GM11168 (cell line): Measurements from ENCODE around the gene AEBP1.
"Not testable (repeated sequence)": the region's sequence is repeated elsewhere in the genome, so short reads cannot be mapped to it uniquely, and the experiment has no call there.

Experiments
- in situ Hi-C: fragments of 300-500 bp; cut with MboI; formaldehyde crosslinking; loops from one replicate; pipeline ENCODE4 v1.12.0; 2022; ENCODE audit warnings: low sequenced_read_pairs; ENCODE audit not compliant: unreplicated experiment

Gene AEBP1

DNA sequence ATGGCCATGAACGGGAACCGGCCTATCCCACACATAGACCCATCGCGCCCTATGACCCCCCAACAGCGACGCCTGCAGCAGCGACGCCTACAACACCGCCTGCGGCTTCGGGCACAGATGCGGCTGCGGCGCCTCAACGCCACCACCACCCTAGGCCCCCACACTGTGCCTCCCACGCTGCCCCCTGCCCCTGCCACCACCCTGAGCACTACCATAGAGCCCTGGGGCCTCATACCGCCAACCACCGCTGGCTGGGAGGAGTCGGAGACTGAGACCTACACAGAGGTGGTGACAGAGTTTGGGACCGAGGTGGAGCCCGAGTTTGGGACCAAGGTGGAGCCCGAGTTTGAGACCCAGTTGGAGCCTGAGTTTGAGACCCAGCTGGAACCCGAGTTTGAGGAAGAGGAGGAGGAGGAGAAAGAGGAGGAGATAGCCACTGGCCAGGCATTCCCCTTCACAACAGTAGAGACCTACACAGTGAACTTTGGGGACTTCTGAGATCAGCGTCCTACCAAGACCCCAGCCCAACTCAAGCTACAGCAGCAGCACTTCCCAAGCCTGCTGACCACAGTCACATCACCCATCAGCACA is 9.7 kb downstream of the AEBP1 start:
- in situ Hi-C loops, result no loop called here

DNA sequence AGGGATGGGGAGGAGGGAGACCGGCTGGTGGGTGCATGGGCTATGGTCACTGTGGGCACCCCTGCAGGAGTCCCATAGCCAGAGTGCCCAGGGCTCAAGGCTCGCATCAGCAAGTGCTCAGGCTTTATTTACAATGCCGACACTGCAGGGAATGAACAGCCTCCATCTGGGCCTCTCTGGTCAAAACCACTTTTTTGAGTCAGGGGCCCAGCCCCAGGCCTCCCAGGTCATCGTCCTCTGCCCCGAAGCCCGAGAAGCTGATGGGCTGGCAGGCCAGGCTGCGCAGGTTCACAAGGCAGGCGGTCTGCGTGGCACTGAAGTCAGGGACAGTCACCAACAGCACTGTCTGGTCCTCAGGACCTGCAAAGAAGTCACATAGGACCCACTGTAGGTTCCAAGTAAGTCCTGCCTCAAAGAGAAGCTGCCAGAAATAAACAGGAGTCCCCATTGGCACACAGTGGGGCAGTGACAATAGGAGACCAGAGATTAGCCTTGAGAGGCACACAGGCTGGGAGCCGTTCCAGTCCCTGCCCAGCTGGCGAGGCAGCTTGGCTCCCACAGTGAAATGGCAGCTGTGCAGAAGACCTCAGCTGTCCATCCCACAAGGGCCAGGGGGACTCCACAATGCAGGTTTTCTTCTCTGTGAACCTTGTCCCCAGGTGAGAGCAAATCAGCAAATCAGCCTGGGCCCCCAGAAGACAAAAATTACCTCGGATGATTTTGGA is 10.6 kb downstream of the AEBP1 start:
- in situ Hi-C loops, result no loop called here

DNA sequence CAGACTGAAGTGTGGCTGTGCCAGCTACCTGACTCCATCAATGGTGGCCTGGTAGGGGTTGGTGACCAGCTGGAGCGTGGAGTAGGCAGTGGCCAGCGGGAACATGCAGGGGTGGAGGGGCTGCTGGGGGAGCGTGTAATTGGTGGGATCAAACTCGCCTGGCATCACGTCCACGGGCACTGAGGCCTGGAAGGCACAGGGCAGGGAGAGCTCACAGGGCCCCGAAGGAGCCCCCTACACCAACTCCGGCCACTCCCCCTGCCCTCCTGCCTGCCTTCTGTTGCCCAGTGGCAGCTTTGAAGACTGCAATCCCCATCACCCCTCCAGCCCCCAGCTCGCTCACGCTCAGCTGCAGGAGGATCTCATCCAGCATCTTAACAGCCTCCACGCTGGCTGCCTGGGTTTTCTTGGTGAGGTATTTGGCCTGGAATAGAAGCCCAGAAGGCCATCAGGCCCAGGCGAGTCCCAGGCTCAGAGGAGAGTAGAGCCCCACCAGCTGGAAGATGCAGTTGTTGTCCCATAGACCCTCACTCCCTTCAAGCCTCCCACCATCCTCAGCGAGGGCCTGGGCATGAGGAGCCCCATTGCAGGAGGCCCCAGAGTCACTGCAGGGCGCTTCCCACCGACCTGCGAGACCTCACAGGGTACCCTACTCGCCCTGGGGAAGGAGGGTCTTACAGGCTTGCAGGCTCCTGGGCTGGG is 12.1 kb downstream of the AEBP1 start:
- in situ Hi-C loops, result no loop called here

DNA sequence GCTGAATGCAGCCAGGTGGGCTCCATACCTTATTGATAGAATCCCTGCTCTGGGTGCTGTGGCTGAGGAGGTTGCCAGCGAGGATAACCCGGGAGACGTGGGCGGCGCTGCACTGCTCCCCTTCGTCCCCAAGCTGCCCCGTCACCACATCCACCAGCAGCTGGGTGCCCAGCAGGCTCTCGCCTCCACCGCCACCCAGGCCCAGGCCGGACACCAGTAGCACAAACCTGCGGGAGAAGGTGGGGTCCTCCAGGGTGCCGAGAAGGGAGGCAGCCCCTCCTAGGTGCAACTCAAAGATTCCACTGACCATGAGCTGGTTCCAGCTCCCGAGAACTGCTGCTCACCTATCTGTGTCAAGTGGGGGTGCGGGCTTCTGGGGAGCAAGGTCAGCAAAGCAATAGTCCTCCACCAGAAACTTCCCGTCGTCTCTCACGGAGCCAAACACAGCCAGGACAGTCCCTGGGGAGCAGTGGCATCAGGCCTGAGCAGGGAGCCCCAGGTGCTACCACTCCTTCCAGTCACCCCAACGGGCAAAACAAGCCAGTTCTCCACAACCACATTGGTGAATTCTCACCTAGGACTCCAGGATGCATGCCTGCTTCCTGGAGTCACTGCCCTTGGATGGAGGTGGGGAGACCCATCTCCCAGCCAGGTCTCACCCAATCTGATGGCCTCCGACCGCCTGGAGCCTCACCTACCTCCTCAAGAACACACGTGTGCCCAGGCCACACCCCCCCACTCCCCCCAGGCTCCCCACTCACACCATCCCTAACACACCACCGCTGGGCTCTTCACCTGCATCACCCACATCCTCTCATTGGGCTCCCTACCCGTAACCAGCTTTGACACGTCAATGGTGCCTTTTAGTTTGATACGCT is 12.9 kb downstream of the AEBP1 start:
- in situ Hi-C loops, result no loop called here

DNA sequence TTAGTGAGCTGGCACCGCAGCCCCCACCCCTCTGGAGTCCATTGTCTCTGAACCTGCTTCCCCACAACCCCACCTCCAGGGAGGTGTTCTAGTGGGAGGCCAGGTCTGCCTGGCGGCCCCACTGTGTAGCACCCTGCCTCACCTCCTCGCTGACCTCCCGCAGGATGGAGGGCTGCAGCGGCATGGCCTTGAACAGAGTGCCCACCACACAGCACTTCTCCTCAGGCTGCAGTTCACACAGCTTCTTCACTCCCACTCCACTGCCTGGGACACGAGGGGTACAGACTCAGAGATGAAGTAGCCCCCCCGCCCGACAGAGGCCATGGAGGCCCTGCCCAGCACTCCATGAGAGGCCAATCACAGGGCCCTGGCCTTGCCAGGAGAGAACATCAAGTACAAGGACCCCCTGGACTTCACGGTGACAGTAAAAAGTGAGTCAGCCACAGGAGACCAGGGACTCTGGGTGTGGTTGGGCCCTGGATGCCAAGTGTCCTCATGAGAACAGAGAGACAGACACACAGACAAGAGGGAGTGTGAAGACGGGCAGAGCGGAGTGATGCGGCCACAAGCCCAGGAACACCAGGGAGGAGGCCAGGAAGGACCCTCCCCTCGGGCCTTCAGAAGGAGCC is 13.8 kb downstream of the AEBP1 start:
- in situ Hi-C loops, result no loop called here

DNA sequence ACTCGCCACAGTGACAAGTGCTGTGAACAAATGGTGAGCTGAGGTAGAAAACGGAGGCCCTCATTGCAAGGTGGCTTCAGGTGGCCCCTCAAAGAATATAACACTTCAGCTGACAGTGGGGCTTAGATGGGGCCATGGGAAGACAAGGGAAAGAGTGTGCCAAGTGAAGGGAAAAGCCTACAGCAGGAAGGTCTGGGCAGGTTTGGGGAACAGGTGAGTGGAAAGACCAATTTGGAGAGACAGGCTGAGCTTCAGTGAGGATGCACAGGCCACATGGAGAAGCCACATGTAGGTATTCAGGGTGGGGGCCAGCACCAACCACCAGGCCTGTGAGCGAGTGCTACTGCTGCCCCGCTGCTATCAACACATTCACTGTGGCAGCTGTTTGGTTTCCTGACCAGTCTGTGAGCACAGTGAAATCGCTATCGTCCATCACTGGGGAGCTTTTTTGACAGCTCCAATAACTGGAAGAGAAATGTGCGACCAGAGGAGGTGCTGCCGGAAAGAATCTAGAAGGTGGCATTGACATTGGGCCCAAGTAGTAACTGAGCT is 15.8 kb downstream of the AEBP1 start:
- in situ Hi-C loops, result no loop called here

DNA sequence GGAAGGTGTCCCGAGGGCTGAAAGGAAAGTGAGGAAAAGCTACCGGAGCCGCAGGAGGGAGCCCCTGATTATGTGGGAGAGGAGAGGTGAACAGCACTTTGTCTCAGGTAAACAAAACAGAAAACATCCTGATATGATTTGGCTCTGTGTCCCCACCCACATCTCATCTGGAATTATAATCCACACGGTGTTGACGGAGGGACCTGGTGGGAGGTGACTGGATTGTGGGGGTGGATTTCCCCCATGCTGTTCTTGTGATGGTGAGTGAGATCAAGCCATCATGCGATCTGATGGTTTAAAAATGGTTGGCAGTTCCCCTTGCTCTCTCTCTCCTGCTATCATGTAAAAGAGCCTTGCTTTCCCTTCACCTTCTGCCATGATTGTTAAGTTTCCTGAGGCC is 16.2 kb downstream of the AEBP1 start:
- in situ Hi-C loops, result no loop called here

DNA sequence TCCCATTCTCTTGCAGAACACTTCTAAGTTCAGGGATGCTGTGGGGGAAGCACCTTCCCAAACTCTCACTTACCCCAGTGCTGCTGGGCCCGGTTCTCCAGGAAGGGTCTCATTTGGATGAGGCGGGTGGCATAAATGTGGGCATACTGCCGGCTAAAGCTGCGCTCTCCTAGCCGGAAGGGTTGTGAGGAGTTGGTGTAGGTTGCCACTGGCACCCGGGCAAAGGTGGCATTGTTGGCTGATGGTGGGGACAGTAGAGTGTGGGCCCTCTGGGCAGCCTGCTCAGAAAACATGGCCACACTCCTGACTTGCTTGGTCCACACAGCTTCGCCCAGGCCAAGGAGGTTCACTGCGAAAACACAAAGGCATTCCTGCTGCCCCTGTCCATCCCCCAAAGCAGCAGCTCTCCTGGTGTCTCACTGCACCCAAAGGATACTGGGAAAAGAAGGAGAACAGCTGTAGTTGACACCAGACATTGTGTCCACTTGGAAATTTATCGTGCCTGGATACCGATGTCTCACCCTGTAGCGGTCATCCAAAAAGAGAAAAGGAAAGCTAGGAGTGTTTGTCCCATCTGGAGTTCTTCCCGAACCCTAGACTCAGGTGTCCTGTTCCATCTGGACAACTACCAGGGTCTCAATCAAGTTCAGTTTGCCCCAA is 17.7 kb downstream of the AEBP1 start:
- in situ Hi-C loops, result no loop called here

DNA sequence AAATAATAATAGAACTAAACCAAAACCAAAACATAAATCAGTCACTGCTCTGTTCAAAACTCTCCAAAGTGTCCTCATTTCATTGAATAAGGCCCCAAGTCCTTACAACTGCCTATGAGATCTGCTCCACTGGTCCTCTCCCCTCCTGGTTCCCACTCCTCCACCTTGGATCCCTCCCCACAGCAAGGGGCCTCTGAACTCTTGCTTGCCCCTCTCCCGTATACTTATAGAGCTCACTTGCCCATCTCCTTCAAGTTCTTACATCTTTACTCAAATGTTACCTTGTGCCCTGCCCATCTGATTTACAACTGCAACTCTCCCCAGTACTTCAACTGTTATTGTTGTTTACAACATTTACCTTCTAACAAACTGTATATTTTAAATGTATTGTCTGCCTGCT is 18.4 kb downstream of the AEBP1 start:
- in situ Hi-C loops, result no loop called here

DNA sequence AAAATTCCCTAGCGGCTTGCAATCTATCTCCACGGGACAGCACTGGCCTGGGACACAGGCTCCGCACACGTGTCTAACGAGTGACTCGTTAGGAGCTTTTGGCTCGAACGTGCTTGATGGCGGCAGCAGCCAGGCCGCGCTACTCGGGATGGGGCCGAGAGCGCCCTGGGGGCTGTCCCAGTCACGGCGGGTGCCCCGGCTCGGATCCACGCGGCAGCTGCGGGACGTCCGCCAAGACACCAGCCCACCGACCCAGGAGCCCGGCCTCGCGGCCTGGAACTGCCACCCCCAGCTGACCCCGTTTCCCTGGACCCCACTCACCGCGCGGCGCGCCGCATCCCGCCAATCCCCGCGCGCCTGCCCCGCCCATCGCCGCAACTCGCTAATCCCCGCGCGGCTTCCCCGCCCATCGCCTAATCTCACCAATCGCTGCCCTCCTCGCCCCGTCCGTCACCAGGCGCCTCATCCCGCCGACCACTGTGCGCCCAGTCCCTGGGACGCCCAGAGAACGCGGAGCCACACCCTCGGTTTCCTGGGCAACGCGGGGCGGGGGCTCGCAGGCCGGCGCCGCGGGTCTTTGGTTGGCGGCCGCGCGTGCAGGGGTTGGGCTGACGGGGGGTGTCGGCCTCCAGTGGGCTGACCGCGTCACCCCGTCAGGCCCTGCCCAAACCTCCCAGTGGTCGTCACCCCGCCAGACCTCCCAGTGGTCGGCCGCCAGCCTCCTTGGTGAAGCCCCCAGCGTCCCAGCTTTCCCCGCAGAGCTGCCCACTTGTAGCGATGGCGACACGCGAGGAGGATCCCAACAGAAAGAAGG is 19.3 kb downstream of the AEBP1 start, which contains the start of gene POLD2:
POLD2 (minus strand) TSS at position 359 of the 814 bp plus-strand sequence. CDS start 1,495 bp downstream, outside the sequence.
- in situ Hi-C loops, result no loop called here

DNA sequence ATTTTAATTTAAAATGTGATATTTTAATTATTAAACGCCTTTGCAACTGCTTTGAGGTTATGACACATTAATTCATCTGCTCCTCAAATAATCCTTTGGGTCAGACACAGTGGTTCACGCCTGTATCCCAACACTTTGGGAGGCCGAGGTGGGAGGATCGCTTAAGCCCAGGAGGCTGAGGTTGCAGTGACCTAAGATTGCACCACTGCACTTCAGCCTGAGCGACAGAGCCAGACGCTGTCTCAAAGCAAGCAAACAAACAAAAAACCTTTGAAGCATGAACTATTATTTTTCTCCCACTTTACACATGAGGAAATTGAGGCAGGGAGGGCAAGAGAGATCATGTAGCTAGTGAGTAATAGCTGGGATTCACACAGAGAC is 20.7 kb downstream of the AEBP1 start:
- in situ Hi-C loops, result no loop called here

DNA sequence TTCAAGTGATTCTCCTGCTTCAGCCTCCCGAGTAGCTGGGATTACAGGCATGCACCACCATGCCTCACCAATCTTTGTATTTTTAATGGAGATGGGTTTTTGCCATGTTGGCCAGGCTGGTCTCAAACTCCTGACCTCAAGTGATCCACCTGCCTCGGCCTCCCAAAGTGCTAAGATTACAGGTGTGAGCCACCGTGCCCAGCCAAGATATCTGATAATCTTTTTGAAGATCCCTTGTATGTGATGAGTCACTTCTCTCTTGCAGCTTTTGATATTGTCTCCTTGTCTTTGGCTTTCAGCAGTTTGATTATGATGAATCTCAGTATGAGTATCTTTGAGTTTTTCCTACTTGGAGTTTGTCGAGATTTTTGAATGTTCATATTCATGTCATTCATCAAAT is 22.4 kb downstream of the AEBP1 start:
- in situ Hi-C loops, result not testable (repeated sequence)

DNA sequence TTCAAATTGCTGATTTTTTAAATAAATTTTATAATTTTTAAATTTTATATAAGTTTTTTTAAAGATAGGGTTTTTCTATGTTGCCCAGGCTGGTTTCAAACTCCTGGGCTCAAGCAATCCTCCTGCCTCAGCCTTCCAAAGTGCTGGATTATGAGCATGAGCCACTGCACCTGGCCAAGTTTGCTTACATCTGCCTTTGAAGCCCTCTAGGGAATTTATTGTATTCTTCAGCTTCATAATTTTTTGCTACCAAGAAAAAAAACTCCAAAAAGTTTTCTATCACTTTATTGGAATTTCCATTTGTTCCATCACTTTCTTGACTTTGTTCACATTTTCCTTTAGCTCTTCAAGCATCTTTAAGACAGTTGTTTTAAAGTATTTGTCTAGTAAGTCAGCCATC is 23.0 kb downstream of the AEBP1 start:
- in situ Hi-C loops, result no loop called here

DNA sequence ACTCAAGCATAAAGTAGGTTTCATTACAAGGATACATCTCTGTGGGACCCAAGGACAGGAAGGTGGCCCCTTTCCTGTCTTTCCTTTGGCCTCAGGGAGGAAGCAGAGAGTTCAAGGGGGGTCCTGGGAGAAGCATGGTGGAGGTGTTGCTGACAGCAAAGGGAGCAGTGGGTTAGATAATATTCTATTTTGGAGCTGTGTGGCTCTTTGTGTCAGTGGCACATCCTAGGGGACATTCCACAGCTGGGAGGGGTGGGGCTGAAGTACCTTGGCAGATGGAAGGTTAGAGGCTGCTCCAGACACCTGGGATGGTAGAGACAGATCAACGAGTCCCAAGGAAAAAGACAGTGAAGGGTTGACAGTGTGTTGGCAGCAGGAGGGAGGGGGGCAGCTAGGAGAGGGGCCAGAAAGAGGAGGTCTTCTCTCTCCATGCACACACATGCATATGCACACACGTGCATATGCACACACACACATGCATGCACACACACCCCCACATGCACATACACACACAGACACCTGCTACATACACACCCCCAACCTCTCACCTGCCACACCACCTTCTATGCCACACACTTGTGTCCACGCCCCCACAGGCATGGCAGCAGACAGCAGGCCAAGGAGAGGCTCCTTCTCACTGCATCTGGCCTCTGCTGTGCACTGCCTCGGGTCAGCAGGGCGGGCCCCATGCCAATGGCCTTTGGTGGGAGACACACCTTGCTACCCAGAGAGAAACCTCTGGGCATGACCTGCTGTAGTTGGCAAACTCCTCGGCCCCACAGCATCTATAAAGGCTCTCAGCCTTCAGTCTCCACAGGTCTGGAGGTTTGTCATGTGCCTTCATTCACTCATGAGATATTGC is 24.8 kb downstream of the AEBP1 start:
- in situ Hi-C loops, result no loop called here

DNA sequence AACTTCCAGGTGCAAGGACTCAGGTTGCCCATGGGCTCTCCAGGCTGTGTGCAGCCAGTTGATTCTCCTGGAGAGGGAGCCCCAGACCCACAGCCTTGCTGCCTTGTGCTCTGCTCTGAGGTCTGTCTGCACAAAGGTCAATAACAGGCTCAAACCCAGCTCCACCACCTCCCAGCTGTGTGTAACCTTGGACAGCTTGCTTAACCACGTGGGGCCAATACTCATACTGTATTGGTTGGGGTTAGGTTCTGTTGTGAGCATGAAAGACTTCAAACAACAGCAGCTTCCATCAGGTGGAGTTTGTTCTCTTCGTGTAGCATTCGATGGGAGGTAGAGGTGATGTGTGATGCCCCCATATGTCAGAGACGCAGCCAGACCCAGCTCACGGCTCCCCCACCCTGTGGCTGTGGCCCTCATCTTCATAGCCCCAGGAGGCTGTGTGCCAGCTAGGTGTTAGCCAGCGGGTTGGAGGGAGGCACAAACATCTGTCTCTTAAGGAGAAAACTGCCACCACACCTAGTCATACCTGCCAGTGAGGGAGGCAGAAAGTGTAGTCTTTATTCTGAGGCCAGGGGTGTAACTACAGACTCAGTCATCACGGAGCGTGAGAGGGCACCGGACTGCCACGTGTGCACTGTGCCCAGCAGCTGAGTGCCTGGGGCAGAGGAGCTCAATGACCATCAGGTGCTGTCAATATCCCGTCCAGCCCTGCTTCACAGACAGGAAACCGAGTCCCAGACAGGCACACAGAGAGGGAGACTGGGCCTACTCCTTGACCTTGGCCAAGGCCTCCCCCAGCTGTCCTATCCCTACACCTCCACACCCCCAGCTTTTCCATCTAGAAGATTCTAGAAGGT is 27.3 kb downstream of the AEBP1 start:
- in situ Hi-C loops, result no loop called here

DNA sequence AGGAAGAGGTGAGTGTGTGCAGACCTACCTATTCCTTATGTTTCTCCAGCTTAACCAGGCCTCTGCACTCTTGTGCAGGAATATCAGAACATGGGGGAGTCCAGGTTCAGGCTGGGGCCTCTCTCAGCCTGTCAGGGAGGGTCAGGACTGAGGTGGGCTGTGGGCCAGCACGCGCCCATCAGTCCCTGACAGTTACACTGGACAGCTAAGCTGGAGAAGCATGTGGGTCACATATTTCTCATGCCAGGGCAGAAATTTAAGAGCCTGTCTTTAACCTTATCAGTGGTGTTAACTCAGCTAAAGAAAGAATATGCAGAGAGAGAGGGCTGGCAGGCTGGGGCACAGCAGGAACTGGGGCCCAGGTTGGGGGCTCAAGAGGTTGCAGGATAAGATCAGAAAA is 27.9 kb downstream of the AEBP1 start:
- in situ Hi-C loops, result no loop called here

DNA sequence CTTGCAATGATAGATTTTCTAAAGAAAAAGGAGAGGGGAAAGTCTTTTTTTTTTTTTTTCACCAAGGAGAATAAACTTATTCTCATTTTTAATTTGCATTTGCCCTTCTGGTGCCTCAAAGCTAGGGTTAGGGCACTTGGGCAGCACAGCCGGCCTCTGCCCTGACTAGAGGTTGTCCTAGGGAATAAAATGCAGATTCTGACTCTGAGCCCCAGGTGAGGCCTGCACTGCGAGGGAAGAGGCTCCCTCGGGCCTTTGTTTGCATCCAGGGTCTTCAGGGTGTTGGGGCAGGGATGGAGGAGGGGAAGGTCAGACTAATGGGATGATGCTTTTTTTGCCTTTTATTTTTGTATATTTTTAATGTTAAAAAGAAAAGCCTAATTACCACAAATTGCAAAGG is 29.1 kb downstream of the AEBP1 start:
- in situ Hi-C loops, result no loop called here
